Stimulated activated CD8-positive, alpha-beta memory T cell treated with anti-CD3 and anti-CD28 coated beads, Interleukin-4, amount 100 ng/mL, for 4 hours (primary cell): ENCODE measurements around the gene XXYLT1.
"Not testable (repeated sequence)": the region's sequence is repeated elsewhere in the genome, so short reads cannot be mapped to it uniquely, and the experiment has no call there.

Experiments used
- DNase-seq, 2 donors: peaks; one replicate each; pipeline ENCODE4 v3.0.0-alpha.2; 2020; ENCODE audit warnings: low read depth in 2 of 2, low spot score in 1 of 2

XXYLT1 gene

GRCh38 chr3:195116407-195117185, 154.4 kb downstream of the XXYLT1 start:
- DNase-seq = no peak

DNA sequence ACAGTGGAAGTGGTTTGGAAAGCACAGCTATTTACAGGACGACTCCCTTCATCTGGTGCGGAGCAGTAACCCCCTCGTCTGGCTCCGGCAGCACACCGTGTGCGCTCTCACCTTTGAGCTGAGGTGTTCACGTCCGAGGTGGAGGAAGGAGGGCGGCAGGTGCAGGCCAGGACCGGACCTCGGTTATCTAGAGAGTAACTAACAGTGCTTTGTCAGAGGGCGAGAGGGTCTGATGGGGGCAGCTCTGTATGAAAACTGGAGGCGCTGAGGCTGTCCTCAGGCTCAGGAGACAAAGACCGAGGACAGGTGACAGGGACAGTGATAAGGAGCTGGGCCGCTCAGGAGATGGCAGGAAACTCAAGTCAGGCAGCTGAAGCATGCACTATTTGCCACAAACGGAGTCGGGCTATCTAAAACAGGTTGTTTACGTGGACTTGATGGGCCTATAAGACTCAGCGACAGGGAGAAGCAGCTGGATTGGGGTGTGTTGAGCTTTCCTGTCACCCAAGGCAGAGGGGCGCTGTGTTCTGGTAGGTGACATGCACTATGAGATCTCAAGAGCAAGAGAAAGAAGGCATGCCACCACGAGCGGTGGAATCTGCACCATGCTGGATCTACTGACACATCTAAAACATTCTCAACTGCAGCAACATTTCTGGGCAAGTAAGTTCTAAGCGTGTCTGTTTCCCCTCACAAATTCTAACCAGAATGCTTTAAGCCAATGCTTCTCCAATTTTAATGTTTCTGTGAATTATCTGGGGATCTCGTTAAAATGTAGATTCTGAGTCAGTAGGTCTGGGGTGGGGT, 155.2 kb downstream of the XXYLT1 start:
- no peak for DNase-seq

DNA sequence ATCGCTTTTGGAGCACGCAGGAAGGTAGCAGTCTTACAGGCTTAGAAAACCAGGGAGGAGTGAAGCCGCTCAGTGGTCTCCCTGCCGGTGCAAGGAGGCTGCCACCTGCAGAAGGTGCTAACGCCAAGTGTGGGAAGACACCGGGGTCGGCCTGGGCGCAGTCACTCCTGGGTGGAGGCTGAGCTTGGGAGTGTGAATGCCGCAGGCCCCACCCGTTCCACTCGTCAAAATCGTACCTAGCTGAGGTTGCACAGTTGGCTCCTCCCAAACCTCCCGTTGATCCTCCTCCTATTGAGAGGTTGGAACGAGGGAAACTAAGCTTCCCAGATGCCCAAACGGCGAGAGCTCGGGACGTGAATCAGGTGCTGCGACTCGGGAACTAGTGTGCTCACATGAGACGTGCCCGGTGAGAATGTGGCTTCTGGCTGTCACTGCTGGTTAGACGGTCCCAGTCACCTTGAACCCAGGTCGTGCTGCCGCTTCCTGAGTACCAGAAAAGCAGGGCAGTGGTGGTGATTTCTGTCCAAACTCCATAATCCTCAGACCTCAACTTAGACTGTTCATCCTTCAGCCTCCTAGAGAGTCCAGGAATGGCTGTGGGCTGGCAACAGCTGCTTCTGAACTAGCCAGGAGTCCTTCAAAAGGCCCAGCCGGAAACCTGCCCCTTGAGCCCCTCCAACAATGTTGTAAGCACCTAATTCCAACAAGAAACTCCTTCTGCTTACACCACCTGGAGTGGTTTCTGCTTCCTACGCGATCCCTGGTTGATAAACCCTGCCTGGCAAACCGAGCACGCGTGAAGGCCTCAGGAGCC, 156.0 kb downstream of the XXYLT1 start:
- DNase-seq = no peak

DNA sequence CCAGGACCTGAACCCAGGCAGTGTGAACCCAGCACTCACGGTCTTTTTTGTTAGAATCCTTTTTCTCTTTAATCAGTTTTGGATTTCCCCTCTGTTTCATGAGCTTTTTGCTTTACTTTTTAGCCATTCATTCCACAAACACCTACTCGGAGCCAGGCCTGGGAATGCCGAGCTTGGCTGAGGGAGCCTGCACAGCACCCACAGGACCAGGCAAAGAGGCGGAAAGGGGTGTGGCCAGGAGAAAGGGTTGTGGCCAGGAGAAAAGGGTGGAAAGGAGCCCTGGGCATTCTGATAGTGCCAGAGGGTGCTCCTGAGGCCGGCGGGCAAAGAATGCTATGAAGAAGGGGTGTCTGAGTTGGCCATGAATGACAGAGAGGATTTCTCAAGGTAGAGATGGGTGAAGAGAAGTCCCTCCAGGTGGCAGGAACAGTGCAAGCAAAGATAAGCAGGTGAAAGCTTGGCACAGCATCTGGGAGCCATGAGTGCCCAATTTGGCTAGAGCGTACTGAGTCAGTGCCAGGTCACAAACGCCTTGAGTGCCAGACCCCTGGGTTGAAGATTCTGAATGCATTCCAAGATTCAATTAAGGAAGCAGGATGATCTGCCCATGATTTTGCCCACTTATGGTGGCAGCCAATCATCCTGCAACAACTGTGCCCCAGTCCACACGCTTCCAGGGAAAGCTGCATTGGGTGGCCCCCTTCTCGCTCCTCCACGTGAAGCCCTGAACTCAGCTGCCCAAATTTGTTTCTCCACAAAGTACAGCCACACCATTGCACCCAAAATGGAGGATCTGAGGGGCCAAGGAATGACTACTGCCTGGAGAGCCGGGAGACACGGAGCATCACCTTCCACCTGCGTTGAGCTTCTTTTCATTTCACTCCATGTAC, 157.2 kb downstream of the XXYLT1 start:
- DNase-seq = no peak

DNA sequence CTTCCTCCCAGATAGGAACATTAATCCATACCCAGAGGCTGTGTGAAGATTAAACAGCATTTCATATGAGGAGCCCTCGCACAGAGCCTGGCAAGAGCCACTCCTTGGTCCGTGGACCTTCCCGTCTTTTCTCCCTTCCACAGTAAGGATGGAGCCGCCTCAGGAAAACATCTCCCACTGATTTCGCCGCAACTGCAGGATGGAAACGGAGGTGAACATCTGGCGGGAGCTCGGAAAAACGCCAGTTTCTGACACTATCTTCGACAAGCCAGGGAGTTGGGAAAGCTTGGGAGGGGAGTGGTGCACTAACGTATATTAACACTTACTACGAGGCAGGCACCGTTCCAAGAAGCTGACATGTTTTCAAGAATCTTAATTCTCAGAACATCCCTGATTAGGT, 157.9 kb downstream of the XXYLT1 start:
- DNase-seq = no peak

GRCh38 chr3:195112361-195112791, 158.6 kb downstream of the XXYLT1 start:
- no peak for DNase-seq

- no peak for DNase-seq
Observed at GRCh38 chr3:195111766-195112165, 159.2 kb downstream of the XXYLT1 start.

- no peak for DNase-seq
Observed at GRCh38 chr3:195111319-195111705, 159.6 kb downstream of the XXYLT1 start.

DNA sequence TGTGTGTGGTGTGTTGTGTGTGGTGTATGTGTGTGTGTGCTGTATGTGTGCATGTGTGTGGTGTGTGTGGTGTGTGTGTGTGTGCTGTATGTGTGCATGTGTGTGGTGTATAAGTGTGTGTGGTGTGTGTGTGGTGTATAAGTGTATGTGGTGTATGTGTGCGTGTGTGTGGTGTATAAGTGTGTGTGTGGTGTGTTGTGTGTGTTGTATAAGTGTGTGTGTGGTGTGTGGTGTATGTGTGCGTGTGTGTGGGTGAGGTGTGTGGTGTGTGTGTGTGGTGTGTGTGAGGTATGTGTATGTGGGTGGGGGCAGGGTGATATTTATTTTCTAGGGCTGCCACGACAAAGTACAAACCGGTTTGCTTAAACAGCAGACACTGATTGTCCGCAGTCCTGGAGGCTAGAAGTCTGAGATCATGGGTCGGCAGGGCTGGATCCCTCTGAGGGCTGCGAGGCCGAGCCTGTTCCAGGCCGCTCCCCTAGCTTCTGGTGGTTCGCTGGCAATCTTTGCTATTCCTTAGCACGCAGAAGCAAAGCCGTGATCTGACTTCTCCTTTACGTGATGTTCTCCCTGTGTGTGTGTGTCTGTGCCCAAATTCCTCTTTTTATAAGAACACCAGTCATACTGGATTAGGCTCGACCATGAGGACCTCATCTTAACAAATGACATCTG, 160.2 kb downstream of the XXYLT1 start:
- DNase-seq = no peak

GRCh38 chr3:195109098-195109657, 161.8 kb downstream of the XXYLT1 start:
- DNase-seq = no peak

GRCh38 chr3:195107593-195107992, 163.4 kb downstream of the XXYLT1 start:
- no peak for DNase-seq

- DNase-seq = not testable (repeated sequence)
Observed at GRCh38 chr3:195107031-195107430, 163.9 kb downstream of the XXYLT1 start.

DNA sequence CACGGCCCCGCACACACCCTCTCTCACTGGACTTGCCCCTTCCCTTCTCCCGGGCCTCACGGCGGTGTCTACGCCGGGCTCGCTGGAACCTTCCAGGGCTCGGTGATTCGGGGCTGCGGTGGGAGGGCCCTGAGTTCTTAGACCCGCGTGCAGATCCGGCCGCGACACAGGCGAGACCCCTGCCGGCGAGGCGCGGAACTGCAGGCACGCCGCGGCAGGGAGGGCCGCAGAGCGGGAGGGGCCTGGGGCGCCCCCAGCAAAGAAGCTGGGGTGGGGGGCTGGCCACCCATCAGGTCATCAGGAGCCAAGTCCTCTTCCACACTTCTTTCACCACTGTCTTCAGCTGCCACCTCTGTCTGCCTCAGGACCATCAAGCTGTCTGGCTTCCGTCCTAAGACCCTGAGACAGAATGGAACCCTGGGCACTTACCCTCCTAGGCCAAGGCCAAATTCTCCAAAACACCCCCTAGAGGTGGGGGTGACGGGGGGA, 164.5 kb downstream of the XXYLT1 start:
- DNase-seq = peak; percentile 34 to 37

DNA sequence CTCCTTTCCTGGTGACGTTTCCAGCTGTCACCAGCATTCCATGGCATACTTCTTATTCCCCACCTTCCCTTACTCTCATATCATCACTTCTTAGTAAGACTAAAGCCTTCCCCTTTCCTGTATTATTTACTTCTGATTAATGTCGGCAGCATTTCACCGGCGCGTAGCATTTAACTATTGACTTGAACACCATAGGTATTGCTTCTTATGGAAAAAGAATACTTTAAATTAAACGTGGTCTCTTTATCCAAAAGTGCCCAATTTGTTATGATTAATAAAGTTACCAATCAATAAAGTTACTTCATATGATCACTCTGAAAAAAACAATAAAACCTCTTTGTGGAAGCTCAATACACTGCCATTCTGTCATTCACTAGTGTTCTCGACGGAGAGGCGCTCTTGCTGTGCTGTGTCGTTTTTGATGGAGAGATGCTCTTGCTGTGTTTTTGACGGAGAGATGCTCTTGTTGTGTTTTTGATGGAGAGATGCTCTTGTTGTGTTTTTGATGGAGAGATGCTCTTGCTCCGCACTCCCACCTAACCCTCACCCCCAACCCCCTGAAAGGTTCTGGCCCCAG, 165.0 kb downstream of the XXYLT1 start:
- no peak for DNase-seq

DNA sequence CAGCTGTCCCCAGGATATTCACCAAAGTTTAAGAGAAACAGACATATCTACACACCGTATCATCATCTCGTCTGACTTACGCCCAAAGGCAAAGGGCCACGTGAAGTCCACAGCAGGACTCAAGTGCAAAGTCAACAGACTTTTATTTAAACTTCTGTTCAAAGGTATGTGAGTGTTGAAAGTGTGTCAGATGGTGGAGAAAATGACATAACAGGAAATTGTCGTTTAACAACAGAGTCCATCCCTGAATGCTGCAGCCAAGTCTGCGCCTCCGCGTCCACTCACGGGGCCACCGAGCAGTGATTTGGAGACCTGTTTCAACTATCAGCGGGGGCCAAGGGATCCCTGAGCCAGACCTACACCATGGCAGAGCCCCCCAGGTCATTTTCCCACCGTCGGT, 165.6 kb downstream of the XXYLT1 start:
- DNase-seq = no peak

GRCh38 chr3:195104340-195104739, 166.6 kb downstream of the XXYLT1 start:
- no peak for DNase-seq

DNA sequence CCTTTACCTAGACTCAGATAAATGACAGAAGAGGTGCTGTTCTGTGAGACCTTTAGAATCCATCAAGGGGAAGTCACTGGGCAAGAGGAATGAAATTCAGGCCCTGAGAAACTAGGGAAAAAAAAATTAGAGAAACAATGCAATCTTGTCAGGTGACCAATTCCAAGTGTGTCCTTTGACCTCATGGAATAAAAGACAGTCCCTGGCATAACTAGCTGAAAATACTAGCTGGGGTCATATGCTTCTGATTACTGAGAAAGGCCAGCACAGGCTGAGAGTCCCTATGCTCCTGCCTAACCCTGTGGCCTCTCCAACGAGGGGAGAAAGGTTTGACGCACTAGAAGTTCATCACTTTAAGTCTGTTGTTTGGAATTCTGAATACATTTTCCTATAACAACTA, 167.3 kb downstream of the XXYLT1 start:
- no peak for DNase-seq

GRCh38 chr3:195102609-195103467, 168.1 kb downstream of the XXYLT1 start:
- no peak for DNase-seq
